HG02588 (cell line): ENCODE data around the gene FSHR.
A peak's percentile ranks its signal among the peaks of the same experiment; 100 is the strongest.

Experiments
- ATAC-seq: cut with Tn5 transposase; IDR thresholded peaks from one replicate; pipeline ENCODE4 v1.9.1; 2021; ENCODE audit warnings: mild to moderate bottlenecking, moderate library complexity; ENCODE audit not compliant: unreplicated experiment

Gene FSHR

DNA sequence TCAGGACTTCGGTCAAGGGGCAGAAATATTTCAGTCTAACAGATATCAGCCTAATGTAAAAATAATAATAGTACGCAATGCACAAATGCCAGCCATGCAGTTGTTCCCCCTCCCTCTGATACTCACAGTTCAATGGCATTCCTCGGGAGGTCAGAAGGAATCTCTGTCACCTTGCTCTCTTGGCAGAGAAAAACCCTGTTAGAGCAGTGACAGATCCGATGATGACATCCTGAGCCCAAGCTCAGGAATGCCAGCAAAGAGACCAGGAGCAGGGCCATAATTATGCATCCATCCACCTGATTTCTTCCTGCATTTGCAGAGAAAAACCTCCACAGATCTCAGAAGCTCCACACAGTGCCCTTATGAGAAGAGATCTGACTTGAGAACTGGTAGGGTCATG is at the start of gene FSHR:
Gene FSHR, minus strand, starts transcription at position 376 of the 400 bp plus-strand sequence. Its CDS starts 98 bp downstream, at position 278.
- ATAC-seq, result no peak

DNA sequence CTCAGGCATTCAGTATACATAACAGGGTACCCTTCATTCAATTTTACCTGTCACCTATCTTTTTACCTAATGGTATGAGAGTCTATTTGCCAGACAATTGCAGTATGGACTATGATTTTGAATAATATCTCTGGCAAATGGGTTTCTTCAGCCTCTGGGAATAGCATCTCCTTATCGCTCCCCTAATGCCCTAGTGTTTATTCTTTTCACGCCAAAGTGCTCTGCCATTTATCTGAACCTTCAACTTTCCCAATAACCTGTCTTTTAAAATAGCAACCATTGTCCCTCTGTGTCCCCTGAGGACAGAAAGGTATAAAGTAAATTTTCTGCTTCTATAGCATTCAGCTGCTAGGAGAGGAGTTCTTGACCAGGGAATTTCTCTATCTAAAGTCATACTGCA is 45.0 kb upstream of the FSHR start:
- ATAC-seq, result no peak

- ATAC-seq, result no peak
These were observed 40.4 kb upstream of the FSHR start for GRCh38 chr2:49194701-49195100.

- ATAC-seq, result no peak
These were observed 37.7 kb upstream of the FSHR start for GRCh38 chr2:49192036-49192435.

- no peak for ATAC-seq
These were observed 35.4 kb upstream of the FSHR start for GRCh38 chr2:49189512-49190225.

GRCh38 chr2:49186050-49186648 is 31.8 kb upstream of the FSHR start:
- ATAC-seq, result no peak

DNA sequence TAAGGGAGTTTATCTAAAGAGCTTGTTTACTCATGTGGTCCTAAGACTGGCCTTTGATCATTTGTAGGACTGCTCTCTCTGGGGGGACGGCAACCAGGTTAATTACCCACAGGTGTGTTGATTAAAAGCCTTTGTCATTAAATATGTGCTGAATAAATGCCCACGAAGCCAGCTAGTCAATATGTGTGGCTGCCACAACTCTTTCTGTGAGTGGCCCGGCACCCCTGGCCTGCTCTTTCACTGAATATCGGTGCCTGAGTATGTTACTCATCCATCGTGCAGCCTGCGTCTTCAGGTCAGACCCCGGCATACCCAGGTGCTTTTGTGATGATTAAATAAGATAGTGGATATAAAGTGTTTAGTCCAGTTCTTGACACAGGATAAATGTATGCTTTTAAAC is 24.3 kb upstream of the FSHR start:
- no peak for ATAC-seq

- ATAC-seq, result no peak
These were observed 22.9 kb upstream of the FSHR start for GRCh38 chr2:49177194-49177593.

- ATAC-seq, result no peak
These were observed 21.5 kb upstream of the FSHR start for GRCh38 chr2:49175831-49176230.

DNA sequence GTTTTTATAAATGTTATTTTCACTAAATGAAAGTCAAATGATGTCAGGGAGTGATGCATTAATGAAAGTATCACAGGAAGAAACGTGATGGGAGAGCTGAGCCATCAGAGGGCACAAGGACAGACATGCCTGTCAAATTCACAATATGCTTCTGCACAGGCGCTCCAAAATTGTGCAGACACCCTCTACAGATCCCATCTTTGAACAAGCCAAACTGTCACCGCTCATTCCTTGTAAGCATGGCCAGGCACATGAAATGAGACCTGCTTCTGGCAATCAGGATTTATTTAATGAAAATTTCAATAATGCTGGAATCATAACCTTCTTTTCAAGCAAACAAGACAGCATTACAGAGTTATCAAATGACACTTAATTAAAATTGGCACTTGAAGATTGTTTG is 20.4 kb upstream of the FSHR start:
- no peak for ATAC-seq

DNA sequence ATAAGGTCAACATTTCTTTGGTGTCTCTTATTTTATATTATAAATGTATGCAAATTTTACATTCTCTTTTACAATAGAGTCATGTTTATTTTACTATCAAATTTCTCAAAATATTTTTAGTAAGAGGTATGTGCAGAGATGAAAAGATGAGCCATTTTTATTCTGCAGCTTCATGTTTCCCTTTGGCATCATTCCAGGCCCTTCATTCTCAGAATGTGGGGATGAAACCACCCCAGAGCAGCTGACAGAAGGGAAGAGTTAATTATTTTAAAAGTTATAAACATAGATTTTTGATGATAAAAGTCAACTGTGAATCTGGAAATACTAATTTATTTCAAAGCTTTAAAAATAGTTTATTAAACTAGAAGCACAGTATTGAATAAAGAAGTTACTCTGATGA is 12.8 kb upstream of the FSHR start:
- ATAC-seq, result no peak

GRCh38 chr2:49165662-49166061 is 11.3 kb upstream of the FSHR start:
- no peak for ATAC-seq

DNA sequence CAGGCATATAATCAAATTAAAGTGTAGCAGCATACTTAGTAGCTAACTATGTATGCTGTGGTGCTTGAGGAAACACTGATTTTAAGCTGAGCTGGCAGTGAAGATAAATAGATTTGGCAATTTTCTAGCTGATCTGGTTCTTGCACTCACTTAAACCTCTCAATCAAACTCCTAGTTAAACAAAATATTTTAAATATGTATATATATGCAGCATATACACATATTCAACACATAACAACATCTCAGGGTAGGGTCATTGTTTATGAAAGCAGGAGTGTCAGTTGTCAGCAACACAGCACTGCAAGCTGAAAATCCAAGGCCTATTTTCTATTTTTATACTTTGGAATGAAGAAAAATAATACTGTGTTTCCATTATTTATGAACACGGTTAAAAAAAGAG is 10.4 kb upstream of the FSHR start:
- no peak for ATAC-seq

- ATAC-seq, result no peak
These were observed 7.8 kb upstream of the FSHR start for GRCh38 chr2:49162151-49162550.

GRCh38 chr2:49154891-49155290 is 576 bp upstream of the FSHR start:
- ATAC-seq, result no peak

DNA sequence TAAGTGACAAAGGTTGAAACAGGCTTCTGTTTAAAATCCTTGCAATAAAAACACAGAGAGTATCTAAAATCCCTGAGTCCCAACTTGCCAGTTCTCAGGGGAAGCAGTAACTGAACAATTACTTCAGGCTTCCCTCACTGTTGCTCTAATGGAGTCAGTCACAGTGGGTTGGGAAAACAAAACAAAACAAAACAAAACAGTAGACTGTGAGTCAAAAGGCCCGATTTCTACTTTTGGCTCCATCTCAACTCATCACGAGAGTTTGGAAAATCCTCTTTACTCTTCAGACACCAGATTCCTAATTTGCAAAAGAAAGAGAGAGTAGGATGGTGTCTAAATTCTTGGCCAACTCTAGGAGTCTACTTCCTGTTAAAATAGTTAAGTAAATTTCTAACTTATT is 1.1 kb downstream of the FSHR start:
- no peak for ATAC-seq

GRCh38 chr2:49152824-49153223 is 1.5 kb downstream of the FSHR start:
- no peak for ATAC-seq

DNA sequence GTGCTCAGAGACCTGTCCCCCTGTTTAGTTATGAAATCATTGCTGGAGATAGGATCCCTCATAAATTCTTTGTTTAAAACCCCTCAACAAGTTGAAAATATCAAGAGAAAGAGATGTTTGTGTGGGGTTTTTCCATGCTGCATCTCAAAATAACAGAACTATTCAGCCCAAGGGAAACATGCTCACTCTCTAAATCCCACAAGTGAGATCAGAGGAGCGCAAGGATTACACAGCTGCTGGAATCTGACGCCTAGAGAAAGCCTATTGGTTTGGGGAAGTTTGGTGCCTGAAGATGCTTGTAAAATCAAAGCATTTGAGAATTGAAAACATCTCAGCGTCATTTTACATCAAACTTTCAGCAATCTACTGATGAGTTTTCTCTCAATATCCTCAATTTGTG is 7.9 kb downstream of the FSHR start:
- no peak for ATAC-seq

DNA sequence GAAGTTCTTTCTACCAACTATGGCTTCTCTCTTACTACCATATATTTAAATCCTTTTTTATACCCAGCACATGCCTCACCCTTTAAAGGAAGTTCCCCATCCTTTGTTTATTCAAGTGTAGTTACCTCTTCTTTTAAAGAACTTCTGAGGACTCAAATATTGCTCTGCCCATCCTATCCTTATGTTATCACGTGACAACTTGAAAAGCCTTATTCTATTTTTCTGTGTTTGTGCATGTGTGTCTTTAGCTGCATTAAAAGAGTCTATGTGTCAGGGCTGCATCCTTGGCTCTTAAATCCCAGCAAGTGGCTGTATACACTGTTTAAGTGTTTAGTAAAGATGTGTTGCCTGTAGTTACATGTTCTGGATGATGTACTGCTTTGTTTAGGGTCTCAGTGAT is 22.5 kb downstream of the FSHR start:
- ATAC-seq, result no peak

- ATAC-seq, result peak; percentile 64
These were observed 25.3 kb downstream of the FSHR start for GRCh38 chr2:49129034-49129433.

DNA sequence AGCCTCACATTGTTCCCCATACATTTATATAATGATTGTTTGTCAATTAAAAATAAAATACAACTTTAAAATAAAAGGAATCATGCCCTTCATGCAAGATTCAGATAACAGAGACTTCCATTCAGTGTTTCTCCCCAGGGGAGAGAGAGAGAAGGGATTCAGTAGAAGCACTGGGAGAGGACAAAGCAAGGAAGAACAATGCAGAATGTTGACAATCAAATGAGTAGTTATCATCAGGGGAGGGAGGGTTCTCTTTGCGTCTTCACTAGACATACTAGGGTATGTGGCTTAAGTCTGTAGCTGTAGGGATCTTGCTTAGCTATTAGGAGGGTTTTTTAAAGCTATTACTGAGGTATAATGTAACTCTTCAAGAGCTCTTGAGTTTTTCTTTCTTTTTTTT is 30.7 kb downstream of the FSHR start:
- no peak for ATAC-seq

DNA sequence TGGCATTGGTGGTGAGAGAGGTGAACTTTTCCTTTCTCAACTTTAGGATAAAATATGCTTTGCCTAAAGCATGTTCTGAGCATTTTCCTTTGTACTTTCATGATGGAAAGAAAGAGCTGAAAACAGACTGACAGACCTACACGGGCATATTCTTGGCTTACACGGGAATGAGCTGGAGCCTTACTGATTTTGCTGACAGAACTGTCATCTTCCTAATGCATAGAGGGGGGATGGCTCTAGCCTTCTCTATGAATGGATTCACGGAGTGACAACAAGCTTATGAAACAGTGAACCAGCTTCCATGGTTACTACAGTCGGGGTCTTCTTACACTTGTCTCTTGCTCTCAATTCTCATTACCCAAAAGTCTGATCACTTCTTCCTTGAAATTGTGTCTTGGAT is 32.2 kb downstream of the FSHR start:
- ATAC-seq, result no peak

- ATAC-seq, result no peak
These were observed 41.3 kb downstream of the FSHR start for GRCh38 chr2:49113046-49113445.
